B cell (primary cell): Measurements from ENCODE around the gene AIMP2. TPM values are rescaled to one million over a fixed set of nuclear protein-coding genes. Genes with fewer than 3 reads are reported as not detected.

Source experiments
- ATAC-seq: fragments of 200-7000 bp; cut with Tn5 transposase; one replicate; pipeline ENCODE4 v1.10.0; 2021; ENCODE audit warnings: low read depth, mild to moderate bottlenecking, moderate number of reproducible peaks, moderate library complexity
- CTCF ChIA-PET: fragments of 350-600 bp; sonication (Branson Sonifier 250); formaldehyde crosslinking; loops from one replicate; lab custom pipeline; 2021; ENCODE audit warnings: antibody characterized with exemption, inconsistent platforms; lab: Charles Lee
- POLR2A ChIA-PET: fragments of 350-600 bp; sonication (Branson Sonifier 250); formaldehyde crosslinking; loops from one replicate; lab custom pipeline; 2021; ENCODE audit warnings: antibody characterized with exemption; lab: Charles Lee
- DNase-seq: peaks from one replicate; pipeline ENCODE4 v3.0.0; 2013
- H2AFZ ChIP-seq: 2 replicates; pipeline ENCODE4 v1.6.1; 2012; ENCODE audit warnings: mild to moderate bottlenecking, low read depth, low read length; ENCODE audit not compliant: insufficient read depth, poor library complexity, severe bottlenecking
- H3K27ac ChIP-seq, 2 donors: 1 replicate in 1 of 2; 2 replicates in 1 of 2; pipeline ENCODE4 v1.5.1; 2012 to 2013; ENCODE audit warnings: low read length in 2 of 2, mild to moderate bottlenecking in 2 of 2, moderate library complexity in 1 of 2
- H3K27me3 ChIP-seq, 4 experiments: fragments of 200-600 bp in 1 of 4; sonication (generic) in 1 of 4; replicated peaks in 1 of 4; 1 replicate in 2 of 4; 2 replicates in 2 of 4; pipeline versions ENCODE4 v1.6.1 to v1.7.0; 2013 to 2016; ENCODE audit warnings: low read length in 3 of 4, mild to moderate bottlenecking in 2 of 4, mixed read lengths in 1 of 4, moderate library complexity in 1 of 4; ENCODE audit not compliant: insufficient read depth in 4 of 4, control insufficient read depth in 3 of 4; ENCODE audit errors: control extremely low read depth in 1 of 4
- H3K36me3 ChIP-seq, 2 experiments: replicated peaks in 1 of 2; 1 replicate in 1 of 2; 2 replicates in 1 of 2; pipeline versions ENCODE4 v1.6.1 to v1.7.1; 2013; ENCODE audit warnings: low read length in 1 of 2; ENCODE audit not compliant: insufficient read depth in 2 of 2, control insufficient read depth in 1 of 2; ENCODE audit errors: control extremely low read depth in 1 of 2, extremely low read depth in 1 of 2
- H3K4me1 ChIP-seq, 2 donors: fragments of 200-600 bp in 1 of 2; sonication (generic) in 1 of 2; 1 replicate in 1 of 2; 2 replicates in 1 of 2; pipeline versions ENCODE4 v1.5.1 to v1.6.1; 2013 to 2017; ENCODE audit warnings: low read length in 2 of 2; ENCODE audit not compliant: control insufficient read depth in 2 of 2, insufficient read depth in 2 of 2
- H3K4me2 ChIP-seq: replicated peaks from 2 replicates; pipeline ENCODE3; 2012; ENCODE audit warnings: mild to moderate bottlenecking, low read depth, low read length; ENCODE audit not compliant: poor library complexity, severe bottlenecking
- H3K4me3 ChIP-seq, 5 experiments: fragments of 200-600 bp in 1 of 5; sonication (generic) in 1 of 5; 1 replicate in 3 of 5; 2 replicates in 2 of 5; pipeline versions ENCODE4 v1.5.1 to v1.7.0; 2011 to 2016; ENCODE audit warnings: low read length in 4 of 5, mild to moderate bottlenecking in 4 of 5, low read depth in 2 of 5, control low read depth in 1 of 5, moderate library complexity in 1 of 5; ENCODE audit not compliant: insufficient read depth in 1 of 5; ENCODE audit errors: control extremely low read depth in 1 of 5, extremely low read depth in 1 of 5
- H3K79me2 ChIP-seq: fragments of 200-600 bp; sonication (generic); one replicate; pipeline ENCODE4 v1.6.0; 2016; ENCODE audit warnings: low read length; ENCODE audit not compliant: control insufficient read depth, insufficient read depth
- H3K9ac ChIP-seq: fragments of 200-600 bp; sonication (generic); 2 replicates; pipeline ENCODE4 v1.6.1; 2017; ENCODE audit warnings: mild to moderate bottlenecking, low read length, moderate library complexity
- H3K9me3 ChIP-seq, 3 donors: one replicate each; pipeline versions ENCODE4 v1.6.1 to v1.7.1; 2013; ENCODE audit warnings: low read length in 2 of 3; ENCODE audit not compliant: control insufficient read depth in 2 of 3, insufficient read depth in 1 of 3; ENCODE audit errors: control extremely low read depth in 1 of 3
- H4K20me1 ChIP-seq: 2 replicates; pipeline ENCODE4 v1.6.0; 2012; ENCODE audit warnings: mild to moderate bottlenecking, low read length; ENCODE audit not compliant: insufficient read depth, control insufficient read depth, poor library complexity, severe bottlenecking
- H3K27ac Mint-ChIP-seq: one replicate; pipeline ENCODE4 v1.8.0; 2021; ENCODE audit warnings: mixed read lengths
- H3K27me3 Mint-ChIP-seq: one replicate; pipeline ENCODE4 v1.8.0; 2021; ENCODE audit warnings: mixed read lengths
- H3K4me1 Mint-ChIP-seq: one replicate; pipeline ENCODE4 v1.8.0; 2021; ENCODE audit warnings: mixed read lengths
- H3K4me3 Mint-ChIP-seq: one replicate; pipeline ENCODE4 v1.8.0; 2021; ENCODE audit warnings: mixed read lengths
- H3K9me3 Mint-ChIP-seq: one replicate; pipeline ENCODE4 v1.8.0; 2022; ENCODE audit warnings: mixed read lengths; ENCODE audit not compliant: insufficient read depth
- CTCF ChIP-seq: fragments of 200-600 bp; IDR thresholded peaks from one replicate; pipeline ENCODE4 v1.8.0; 2022; ENCODE audit warnings: antibody characterized with exemption, mild to moderate bottlenecking
- EZH2 ChIP-seq: IDR thresholded peaks from 2 replicates; pipeline ENCODE4 v1.6.1; 2012; ENCODE audit warnings: borderline replicate concordance, low read depth, mild to moderate bottlenecking, moderate library complexity, low read length; ENCODE audit not compliant: insufficient read depth, poor library complexity, severe bottlenecking
- WGBS: methylation state at CpG from one replicate; pipeline ENCODE4 v1.1.5; 2013; ENCODE audit warnings: missing lambda C conversion rate; ENCODE audit not compliant: insufficient coverage; 5-methylcytosine and 5-hydroxymethylcytosine counted together
- intact Hi-C: fragments of 100-400 bp; cut with micrococcal nuclease; formaldehyde crosslinking; loops from one replicate; pipeline ENCODE4 v1.10.0; 2022
- polyA plus RNA-seq: library from polyadenylated mRNA; depleted of rRNA; stranded (reverse); fragments of >200 nt; gene quantifications from 2 replicates; pipeline ENCODE4 v1.2.3, GENCODE V29; 2012
- total RNA-seq, 2 donors: library from RNA; stranded (reverse); fragments of 120-200 nt in 1 of 2; gene quantifications; 1 replicate in 1 of 2; 2 replicates in 1 of 2; pipeline versions ENCODE4 v1.2.3 to v1.2.4, GENCODE V29; 2013 to 2022

The AIMP2 gene
- total and polyA plus RNA-seq, 2 donors (not counting 1 experiment from before 2014, with no cell fraction given): 11.7 to 14.0 TPM

- H3K4me2 ChIP-seq: no peak overlapping the region
- Mint-ChIP-seq H3K27ac (peak overlapping the region; percentile 77), H3K27me3 (no peaks in the 10 kb centered on the region), H3K4me1 (peaks cover 22% of the 10 kb centered on the region), H3K9me3 (no peaks in the 10 kb centered on the region), H3K4me3 (no peak overlapping the region)
- H3K9me3 ChIP-seq: no peaks in the 10 kb centered on the region
- peaks cover 15 to 22% of the 10 kb centered on the region in 2 donors for H3K4me1 ChIP-seq
- POLR2A ChIA-PET: no interaction called here
- H3K4me3 ChIP-seq: no peak overlapping the region
- peaks cover 6 to 71% of the 10 kb centered on the region in 2 experiments for H3K36me3 ChIP-seq
- no peaks in the 10 kb centered on the region for H4K20me1 ChIP-seq
- TF ChIP-seq CTCF: no peak
- TF ChIP-seq EZH2: no peak
- H3K79me2 ChIP-seq: peaks cover 20% of the 10 kb centered on the region
- no peak overlapping the region for H3K9ac ChIP-seq
- DNase-seq (no peak), ATAC-seq (no peak)
- WGBS: 100% methylated on average over 2 of the region's 5 CpGs
- no peak overlapping the region for H2AFZ ChIP-seq
- no peak overlapping the region for H3K27ac ChIP-seq
- CTCF ChIA-PET: interaction anchor here (1.2 kb wide), 1 partner anchor 112 kb away, joined by 3 read pairs; no protein-coding TSS in a partner anchor
- H3K27me3 ChIP-seq: no peaks in the 10 kb centered on the region
- intact Hi-C loops: no loop called here
These were observed 19.5 kb downstream of the AIMP2 start for GRCh38 chr7:6028563-6028962.

- H3K36me3 ChIP-seq: peaks cover 6 to 67% of the 10 kb centered on the region in 2 experiments
- Mint-ChIP-seq H3K27me3 (no peaks in the 10 kb centered on the region), H3K27ac (peak within 1 kb of the TSS; percentile 10), H3K4me3 (no peak within 1 kb of the TSS), H3K9me3 (no peaks in the 10 kb centered on the region), H3K4me1 (peaks cover 15% of the 10 kb centered on the region)
- H3K4me2 ChIP-seq: no peak within 1 kb of the TSS
- no peak for DNase-seq
- POLR2A ChIA-PET: no interaction called here
- H2AFZ ChIP-seq: no peak within 1 kb of the TSS
- intact Hi-C loops: no loop called here
- TF ChIP-seq EZH2: no peak
- no peak for TF ChIP-seq CTCF
- no peaks in the 10 kb centered on the region for H3K27me3 ChIP-seq
- H3K4me1 ChIP-seq: peaks cover 12 to 17% of the 10 kb centered on the region in 2 donors
- H4K20me1 ChIP-seq: no peaks in the 10 kb centered on the region
- H3K27ac ChIP-seq: no peak within 1 kb of the TSS
- H3K79me2 ChIP-seq: peaks cover 30% of the 10 kb centered on the region
- ATAC-seq: no peak
- no peaks in the 10 kb centered on the region for H3K9me3 ChIP-seq
- CTCF ChIA-PET: interaction anchor here (1.7 kb wide), 1 partner anchor 76 kb away, joined by 3 read pairs; no protein-coding TSS in a partner anchor
- no CpG with 5 or more reads among the region's 2 CpGs for WGBS
- no peak within 1 kb of the TSS for H3K9ac ChIP-seq
- H3K4me3 ChIP-seq: no peak within 1 kb of the TSS
These were observed 21.9 kb downstream of the AIMP2 start, which contains the start of gene ANKRD61 for GRCh38 chr7:6030988-6031387. TSS of gene ANKRD61 (plus strand) at chr7:6031376. CDS start at chr7:6031376, 0 bp downstream.
